ENCODE measurements around the gene ACAT2.
"Not testable (repeated sequence)": the region's sequence is repeated elsewhere in the genome, so short reads cannot be mapped to it uniquely, and the experiment has no call there.

ACAT2 gene

GRCh38 chr6:159745081-159745480 lies 16.8 kb upstream of the ACAT2 start:
- POLR2A ChIA-PET (ENCODE audit: low non-redundant PET): interaction anchor here (0.6 kb wide), 1 partner anchor 61 kb away, joined by 7 read pairs; no protein-coding TSS in a partner anchor
- CTCF ChIA-PET: no interaction called here
- TF ChIP-seq CTCF (conservative IDR thresholded peaks at IDR 0.05; ENCODE audit: low read depth): no peak
- no peak for DNase-seq (ENCODE audit: low spot score)
- no peak overlapping the region for H3K27ac ChIP-seq

GRCh38 chr6:159746759-159747158 lies 15.1 kb upstream of the ACAT2 start:
- TF ChIP-seq CTCF (conservative IDR thresholded peaks at IDR 0.05; ENCODE audit: low read depth): no peak
- no peak overlapping the region for H3K27ac ChIP-seq
- no peak for DNase-seq (ENCODE audit: low spot score)
- POLR2A ChIA-PET (ENCODE audit: low non-redundant PET): no interaction called here
- CTCF ChIA-PET: no interaction called here

GRCh38 chr6:159748127-159748526 lies 13.7 kb upstream of the ACAT2 start:
- H3K27ac ChIP-seq; DNase-seq (ENCODE audit: low spot score); POLR2A ChIA-PET (ENCODE audit: low non-redundant PET): not testable (repeated sequence)
- CTCF ChIA-PET: interaction anchor here (0.6 kb wide), 1 partner anchor 128 kb away, joined by 5 read pairs; no protein-coding TSS in a partner anchor

- no peak for TF ChIP-seq CTCF (conservative IDR thresholded peaks at IDR 0.05; ENCODE audit: low read depth)
- DNase-seq (ENCODE audit: low spot score): no peak
- ChIA-PET POLR2A (ENCODE audit: low non-redundant PET) (no interaction called here), CTCF (no interaction called here)
- H3K27ac ChIP-seq: no peak overlapping the region
Measured at GRCh38 chr6:159751448-159751847, 10.4 kb upstream of the ACAT2 start.

GRCh38 chr6:159753081-159753872 lies 8.6 kb upstream of the ACAT2 start:
- CTCF ChIA-PET: interaction anchor here (0.6 kb wide), 1 partner anchor 32 kb away, joined by 8 read pairs; no protein-coding TSS in a partner anchor
- H3K27ac ChIP-seq: no peak overlapping the region
- no peak for TF ChIP-seq CTCF (conservative IDR thresholded peaks at IDR 0.05; ENCODE audit: low read depth)
- DNase-seq (ENCODE audit: low spot score): no peak
- POLR2A ChIA-PET (ENCODE audit: low non-redundant PET): no interaction called here

- POLR2A ChIA-PET (ENCODE audit: low non-redundant PET): no interaction called here
- TF ChIP-seq CTCF (conservative IDR thresholded peaks at IDR 0.05; ENCODE audit: low read depth): no peak
- no peak for DNase-seq (ENCODE audit: low spot score)
- no peak overlapping the region for H3K27ac ChIP-seq
- CTCF ChIA-PET: no interaction called here
Measured at GRCh38 chr6:159754401-159754800, 7.4 kb upstream of the ACAT2 start.

Data from RWPE1 (cell line).